H9 (cell line): ENCODE results near the gene L3MBTL4. TPM values are rescaled to one million over a fixed set of nuclear protein-coding genes. Genes with fewer than 3 reads are reported as not detected.
A peak's percentile ranks its signal among the peaks of the same experiment; 100 is the strongest.

ENCODE experiments used
- DNase-seq: peaks from one replicate; pipeline ENCODE4 v3.0.0-alpha.2; 2017
- H2AFZ ChIP-seq: one replicate; pipeline ENCODE4 v1.6.1; 2013; ENCODE audit warnings: mild to moderate bottlenecking, low read length, control low read depth, moderate library complexity
- H2AK5ac ChIP-seq: 2 replicates; pipeline ENCODE4 v1.6.1; 2013; ENCODE audit warnings: low read length, control low read depth, mixed read lengths; ENCODE audit not compliant: insufficient read length
- H2BK120ac ChIP-seq: one replicate; pipeline ENCODE4 v1.6.1; 2013; ENCODE audit warnings: low read depth, mild to moderate bottlenecking, low read length, control low read depth, inconsistent platforms; ENCODE audit not compliant: poor library complexity, severe bottlenecking
- H2BK12ac ChIP-seq: 2 replicates; pipeline ENCODE4 v1.6.1; 2013; ENCODE audit warnings: low read length, control low read depth, mixed read lengths, low read depth; ENCODE audit not compliant: insufficient read length
- H2BK15ac ChIP-seq: 2 replicates; pipeline ENCODE4 v1.6.1; 2013; ENCODE audit warnings: low read depth, low read length, control low read depth
- H2BK20ac ChIP-seq: one replicate; pipeline ENCODE4 v1.6.1; 2013; ENCODE audit warnings: low read depth, mild to moderate bottlenecking, low read length, control low read depth, inconsistent platforms; ENCODE audit not compliant: poor library complexity, severe bottlenecking
- H2BK5ac ChIP-seq: 2 replicates; pipeline ENCODE4 v1.6.1; 2013; ENCODE audit warnings: low read length, control low read depth, mixed read lengths; ENCODE audit not compliant: insufficient read length
- H3K14ac ChIP-seq: 2 replicates; pipeline ENCODE4 v1.6.1; 2013; ENCODE audit warnings: low read length, control low read depth; ENCODE audit not compliant: insufficient read depth
- H3K18ac ChIP-seq: 2 replicates; pipeline ENCODE4 v1.6.1; 2013; ENCODE audit warnings: low read depth, mild to moderate bottlenecking, mixed read lengths, low read length, control low read depth; ENCODE audit not compliant: insufficient read length
- H3K23ac ChIP-seq: 2 replicates; pipeline ENCODE4 v1.6.1; 2013; ENCODE audit warnings: low read length, control low read depth, mixed read lengths, low read depth; ENCODE audit not compliant: insufficient read length
- H3K23me2 ChIP-seq: 2 replicates; pipeline ENCODE4 v1.6.1; 2013; ENCODE audit warnings: low read depth, mild to moderate bottlenecking, mixed read lengths, low read length, control low read depth; ENCODE audit not compliant: insufficient read length, poor library complexity, severe bottlenecking
- H3K27ac ChIP-seq: 2 replicates; pipeline ENCODE4 v1.5.1; 2013; ENCODE audit warnings: low read length, control low read depth, mixed read lengths, low read depth; ENCODE audit not compliant: insufficient read length
- H3K27me3 ChIP-seq: 2 replicates; pipeline ENCODE4 v1.6.1; 2013; ENCODE audit warnings: low read length, control low read depth, inconsistent platforms; ENCODE audit not compliant: insufficient read depth
- H3K4ac ChIP-seq: 2 replicates; pipeline ENCODE4 v1.6.1; 2013; ENCODE audit warnings: low read depth, mild to moderate bottlenecking, control low read depth, inconsistent platforms, low read length, moderate library complexity
- H3K4me1 ChIP-seq: 2 replicates; pipeline ENCODE4 v1.6.1; 2013; ENCODE audit warnings: low read length, control low read depth, inconsistent platforms; ENCODE audit not compliant: insufficient read depth
- H3K4me2 ChIP-seq: 2 replicates; pipeline ENCODE4 v1.6.1; 2013; ENCODE audit warnings: low read length, control low read depth, mixed read lengths; ENCODE audit not compliant: insufficient read length, insufficient read depth
- H3K56ac ChIP-seq: 2 replicates; pipeline ENCODE4 v1.6.1; 2013; ENCODE audit warnings: low read depth, mild to moderate bottlenecking, mixed read lengths, low read length, control low read depth; ENCODE audit not compliant: insufficient read length
- H3K79me1 ChIP-seq: 2 replicates; pipeline ENCODE4 v1.6.1; 2013; ENCODE audit warnings: low read depth, mild to moderate bottlenecking, moderate library complexity, low read length, control low read depth, inconsistent platforms; ENCODE audit not compliant: insufficient read depth, poor library complexity, severe bottlenecking
- H3K79me2 ChIP-seq: 2 replicates; pipeline ENCODE4 v1.6.1; 2013; ENCODE audit warnings: low read length, control low read depth, inconsistent platforms; ENCODE audit not compliant: insufficient read depth
- H3K9ac ChIP-seq: 2 replicates; pipeline ENCODE4 v1.6.1; 2013; ENCODE audit warnings: low read length, control low read depth, mixed read lengths; ENCODE audit not compliant: insufficient read length; ENCODE audit errors: extremely low read depth
- H3K9me3 ChIP-seq: one replicate; pipeline ENCODE4 v1.6.1; 2013; ENCODE audit warnings: low read depth, low read length, inconsistent platforms; ENCODE audit not compliant: control insufficient read depth
- H3T11ph ChIP-seq: one replicate; pipeline ENCODE4 v1.6.1; 2013; ENCODE audit warnings: mild to moderate bottlenecking, low read length, control low read depth, inconsistent platforms
- H4K20me1 ChIP-seq: one replicate; pipeline ENCODE4 v1.6.1; 2013; ENCODE audit not compliant: control insufficient read depth, insufficient read length, insufficient read depth
- H4K5ac ChIP-seq: 2 replicates; pipeline ENCODE4 v1.6.1; 2013; ENCODE audit warnings: low read depth, mild to moderate bottlenecking, mixed read lengths, low read length, control low read depth; ENCODE audit not compliant: insufficient read length
- H4K8ac ChIP-seq: replicated peaks from 2 replicates; pipeline ENCODE4 v1.6.1; 2013; ENCODE audit warnings: low read length, control low read depth, mixed read lengths, low read depth; ENCODE audit not compliant: insufficient read length
- H4K91ac ChIP-seq: 2 replicates; pipeline ENCODE4 v1.6.1; 2013; ENCODE audit warnings: low read depth, mild to moderate bottlenecking, moderate library complexity, mixed read lengths, low read length, control low read depth; ENCODE audit not compliant: insufficient read length
- H3K27ac Mint-ChIP-seq, 3 experiments: 2 replicates in 2 of 3; 3 replicates in 1 of 3; pipeline ENCODE4 v1.8.0; 2020 to 2021; ENCODE audit warnings: mixed read lengths in 3 of 3, mild to moderate bottlenecking in 1 of 3, moderate library complexity in 1 of 3
- H3K27me3 Mint-ChIP-seq: 2 replicates; pipeline ENCODE4 v1.8.0; 2021; ENCODE audit warnings: low read depth, mild to moderate bottlenecking, moderate library complexity, mixed read lengths
- H3K36me3 Mint-ChIP-seq, 3 experiments: 2 replicates in 2 of 3; 3 replicates in 1 of 3; pipeline ENCODE4 v1.8.0; 2020 to 2021; ENCODE audit warnings: low read depth in 3 of 3, mixed read lengths in 3 of 3; ENCODE audit not compliant: insufficient read depth in 1 of 3
- H3K4me1 Mint-ChIP-seq, 2 experiments: 2 replicates each; pipeline ENCODE4 v1.8.0; 2020; ENCODE audit warnings: mixed read lengths in 2 of 2
- H3K4me3 Mint-ChIP-seq, 2 experiments: 2 replicates in 1 of 2; 3 replicates in 1 of 2; pipeline ENCODE4 v1.8.0; 2020 to 2021; ENCODE audit warnings: mild to moderate bottlenecking in 2 of 2, mixed read lengths in 2 of 2, moderate library complexity in 1 of 2
- H3K9me3 Mint-ChIP-seq, 2 experiments: 2 replicates in 1 of 2; 3 replicates in 1 of 2; pipeline ENCODE4 v1.8.0; 2020; ENCODE audit warnings: mild to moderate bottlenecking in 2 of 2, mixed read lengths in 2 of 2, moderate library complexity in 1 of 2
- WGBS: extraction: QIAGEN DNeasy Blood & Tissue Kit; methylation state at CpG from one replicate; pipeline ENCODE4 v1.1.7; 2013; ENCODE audit warnings: missing lambda C conversion rate, low lambda C conversion rate, mixed read lengths; ENCODE audit not compliant: insufficient read length; ENCODE audit errors: extremely low coverage; 5-methylcytosine and 5-hydroxymethylcytosine counted together
- total RNA-seq: library from RNA; stranded (reverse); gene quantifications from 2 replicates; pipeline ENCODE4 v1.2.1, GENCODE V29; 2021
- TF ChIP-seq, protein P1 (sequence below): fragments of 200-600 bp; sonication (generic); conservative IDR thresholded peaks from 3 replicates; pipeline ENCODE4 v1.8.0; 2021; ENCODE audit warnings: antibody characterized with exemption, mild to moderate bottlenecking

The L3MBTL4 gene
- total RNA-seq, 1 experiment from 2014 or later, result 1.9 TPM

DNA sequence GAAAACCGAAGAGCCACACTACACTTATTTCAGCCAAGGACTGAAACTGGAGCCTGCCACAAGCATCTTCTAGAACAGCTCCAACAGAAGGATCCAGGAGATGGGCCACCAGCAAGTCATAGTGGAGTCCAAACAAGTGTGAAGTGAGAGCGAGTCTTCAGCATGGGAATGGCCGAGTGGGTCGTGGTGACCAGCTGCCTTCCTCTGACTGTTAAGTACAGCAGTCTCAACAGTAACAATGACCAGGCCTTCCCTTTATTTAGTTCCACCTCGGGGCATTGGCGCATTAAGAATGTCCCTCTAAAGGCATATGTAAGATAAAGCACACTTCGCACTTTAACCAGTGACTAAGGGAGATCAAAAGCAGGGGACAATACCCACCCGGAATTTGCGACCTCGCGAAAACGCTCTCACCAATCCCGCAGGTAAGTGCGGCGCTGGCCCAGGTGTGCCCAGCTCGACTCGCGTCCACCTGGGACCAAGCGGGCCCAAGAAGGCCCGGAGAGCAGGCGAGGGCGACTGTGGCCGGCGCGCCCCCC, 1.1 kb downstream of the L3MBTL4 start:
- no peaks in the 10 kb centered on the region for H4K20me1 ChIP-seq
- H3K23ac ChIP-seq, result no peak overlapping the region
- no peak overlapping the region for H4K8ac ChIP-seq
- H3K27me3 ChIP-seq, result peaks cover 3% of the 10 kb centered on the region; the same call in 1 of the 2 replicates
- no peak overlapping the region for H3K4ac ChIP-seq
- no peak for DNase-seq
- no peak overlapping the region for H2AK5ac ChIP-seq
- no peak overlapping the region for H2AFZ ChIP-seq
- no peak overlapping the region for H2BK120ac ChIP-seq
- Mint-ChIP-seq H3K36me3 (no peaks in the 10 kb centered on the region; a peak in 1 of 7 replicates), H3K27me3 (peaks cover 41% of the 10 kb centered on the region), H3K9me3 (peaks cover 0 to 2% of the 10 kb centered on the region in 2 experiments; a peak in 1 of 5 replicates), H3K27ac (no peak overlapping the region), H3K4me3 (peak overlapping the region; percentile 70 to 81), H3K4me1 (peaks cover 7 to 9% of the 10 kb centered on the region in 2 experiments)
- no peak overlapping the region for H3K9ac ChIP-seq
- H3K23me2 ChIP-seq, result peaks cover 8% of the 10 kb centered on the region
- H3K56ac ChIP-seq, result no peak overlapping the region
- no peak overlapping the region for H2BK12ac ChIP-seq
- no peaks in the 10 kb centered on the region for H3K79me1 ChIP-seq
- peaks cover 2% of the 10 kb centered on the region; the same call in 1 of the 2 replicates for H3K4me1 ChIP-seq
- no peak overlapping the region for H3T11ph ChIP-seq
- TF ChIP-seq, protein P1, sequence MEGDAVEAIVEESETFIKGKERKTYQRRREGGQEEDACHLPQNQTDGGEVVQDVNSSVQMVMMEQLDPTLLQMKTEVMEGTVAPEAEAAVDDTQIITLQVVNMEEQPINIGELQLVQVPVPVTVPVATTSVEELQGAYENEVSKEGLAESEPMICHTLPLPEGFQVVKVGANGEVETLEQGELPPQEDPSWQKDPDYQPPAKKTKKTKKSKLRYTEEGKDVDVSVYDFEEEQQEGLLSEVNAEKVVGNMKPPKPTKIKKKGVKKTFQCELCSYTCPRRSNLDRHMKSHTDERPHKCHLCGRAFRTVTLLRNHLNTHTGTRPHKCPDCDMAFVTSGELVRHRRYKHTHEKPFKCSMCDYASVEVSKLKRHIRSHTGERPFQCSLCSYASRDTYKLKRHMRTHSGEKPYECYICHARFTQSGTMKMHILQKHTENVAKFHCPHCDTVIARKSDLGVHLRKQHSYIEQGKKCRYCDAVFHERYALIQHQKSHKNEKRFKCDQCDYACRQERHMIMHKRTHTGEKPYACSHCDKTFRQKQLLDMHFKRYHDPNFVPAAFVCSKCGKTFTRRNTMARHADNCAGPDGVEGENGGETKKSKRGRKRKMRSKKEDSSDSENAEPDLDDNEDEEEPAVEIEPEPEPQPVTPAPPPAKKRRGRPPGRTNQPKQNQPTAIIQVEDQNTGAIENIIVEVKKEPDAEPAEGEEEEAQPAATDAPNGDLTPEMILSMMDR, result no peak
- H2BK5ac ChIP-seq, result no peak overlapping the region
- no peaks in the 10 kb centered on the region for H3K9me3 ChIP-seq
- no CpG with 5 or more reads among the region's 25 CpGs for WGBS
- no peak overlapping the region; the same call in 1 of the 2 replicates for H3K14ac ChIP-seq
- no peak overlapping the region for H3K18ac ChIP-seq
- H3K4me2 ChIP-seq, result peak overlapping the region; percentile 58
- no peak overlapping the region for H3K27ac ChIP-seq
- H2BK15ac ChIP-seq, result no peak overlapping the region
- no peaks in the 10 kb centered on the region for H3K79me2 ChIP-seq
- no peak overlapping the region for H4K5ac ChIP-seq
- H2BK20ac ChIP-seq, result no peak overlapping the region
- H4K91ac ChIP-seq, result no peak overlapping the region
